HepG2 (cell line): ENCODE data around the gene ZNF541. TPM values are rescaled to one million over a fixed set of nuclear protein-coding genes. Genes with fewer than 3 reads are reported as not detected.
A peak's percentile ranks its signal among the peaks of the same experiment; 100 is the strongest.

ENCODE experiments used
- CENPX ChIP-seq: sonication (generic); formaldehyde crosslinking; IDR thresholded peaks from 2 replicates; pipeline ENCODE4 v1.9.0; 2021; ENCODE audit warnings: mild to moderate bottlenecking, missing genetic modification reagents, moderate library complexity
- CHD4 ChIP-seq: fragments of 200-600 bp; sonication (generic); IDR thresholded peaks from 2 replicates; pipeline ENCODE4 v1.7.0; 2017; ENCODE audit warnings: mild to moderate bottlenecking, low read length, borderline replicate concordance
- KDM1A ChIP-seq: IDR thresholded peaks from 2 replicates; pipeline ENCODE4 v1.6.1; 2016; ENCODE audit warnings: missing compliant biosample characterization
- MBNL3 ChIP-seq: fragments of 250-450 bp; sonication (Bioruptor Pico); conservative IDR thresholded peaks from 2 replicates; pipeline ENCODE4 v1.8.0; 2022; ENCODE audit warnings: mild to moderate bottlenecking, inconsistent platforms
- MEIS2 ChIP-seq: sonication (generic); formaldehyde crosslinking; IDR thresholded peaks from 2 replicates; pipeline ENCODE4 v1.9.0; 2021; ENCODE audit warnings: mild to moderate bottlenecking, missing genetic modification reagents
- MXD4 ChIP-seq: IDR thresholded peaks from 2 replicates; pipeline ENCODE4 v1.6.1; 2016; ENCODE audit warnings: mild to moderate bottlenecking, missing biosample characterization, missing genetic modification reagents
- NCOA1 ChIP-seq: sonication (generic); formaldehyde crosslinking; IDR thresholded peaks from 2 replicates; pipeline ENCODE4 v1.9.0; 2021; ENCODE audit warnings: missing genetic modification reagents
- NKX3-1 ChIP-seq: sonication (generic); formaldehyde crosslinking; IDR thresholded peaks from 2 replicates; pipeline ENCODE4 v1.5.0; 2020; ENCODE audit warnings: missing genetic modification reagents
- NR2C2 ChIP-seq: sonication (generic); formaldehyde crosslinking; IDR thresholded peaks from 2 replicates; pipeline ENCODE4 v1.4.0; 2020; ENCODE audit warnings: missing genetic modification reagents, mild to moderate bottlenecking, moderate library complexity, borderline replicate concordance
- NR2F1 ChIP-seq, 2 experiments: fragments of 450-650 bp in 1 of 2; formaldehyde crosslinking in 1 of 2; IDR thresholded peaks; 2 replicates each; pipeline versions ENCODE4 v1.5.0 to v1.6.1; 2016 to 2020; ENCODE audit warnings: mild to moderate bottlenecking in 1 of 2, missing compliant biosample characterization in 1 of 2, missing genetic modification reagents in 1 of 2, moderate library complexity in 1 of 2
- PCBP1 ChIP-seq: fragments of 200-400 bp; formaldehyde crosslinking; IDR thresholded peaks from 2 replicates; pipeline ENCODE4 v1.6.1; 2017; ENCODE audit warnings: mild to moderate bottlenecking, low read depth, low read length, borderline replicate concordance
- WIZ ChIP-seq: sonication (generic); formaldehyde crosslinking; IDR thresholded peaks from 2 replicates; pipeline ENCODE4 v1.5.1; 2020; ENCODE audit warnings: mild to moderate bottlenecking, missing genetic modification reagents
- ZNF10 ChIP-seq: sonication (generic); formaldehyde crosslinking; IDR thresholded peaks from 2 replicates; pipeline ENCODE4 v1.4.0; 2020; ENCODE audit warnings: mild to moderate bottlenecking, low read depth, missing genetic modification reagents, borderline replicate concordance
- ZNF17 ChIP-seq: sonication (generic); formaldehyde crosslinking; IDR thresholded peaks from 2 replicates; pipeline ENCODE4 v1.5.0; 2020; ENCODE audit warnings: mild to moderate bottlenecking, missing genetic modification reagents
- ZNF253 ChIP-seq: sonication (generic); formaldehyde crosslinking; IDR thresholded peaks from 2 replicates; pipeline ENCODE4 v1.8.0; 2022; ENCODE audit warnings: mild to moderate bottlenecking, missing genetic modification reagents, borderline replicate concordance
- ZNF260 ChIP-seq: sonication (generic); formaldehyde crosslinking; IDR thresholded peaks from 2 replicates; pipeline ENCODE4 v1.4.0; 2020; ENCODE audit warnings: missing genetic modification reagents, low read depth, mild to moderate bottlenecking, borderline replicate concordance
- ZNF333 ChIP-seq: sonication (generic); formaldehyde crosslinking; IDR thresholded peaks from 2 replicates; pipeline ENCODE4 v1.4.0; 2020; ENCODE audit warnings: mild to moderate bottlenecking, missing genetic modification reagents, borderline replicate concordance
- ZNF367 ChIP-seq: sonication (generic); formaldehyde crosslinking; IDR thresholded peaks from 2 replicates; pipeline ENCODE4 v1.4.0; 2020; ENCODE audit warnings: missing genetic modification reagents, borderline replicate concordance
- ZNF75D ChIP-seq: sonication (generic); formaldehyde crosslinking; IDR thresholded peaks from 2 replicates; pipeline ENCODE4 v1.8.1; 2023; ENCODE audit warnings: missing genetic modification reagents, mild to moderate bottlenecking, borderline replicate concordance
- polyA plus RNA-seq, 8 experiments: library from polyadenylated mRNA; depleted of rRNA in 3 of 8; stranded (reverse) in 7 of 8; unstranded in 1 of 8; fragments of >200 nt; fragmentation: Illumina TruSeq in 4 of 8; extraction: Trizol in 4 of 8; gene quantifications; 2 replicates each; pipeline versions ENCODE4 v1.2.1 to v1.2.3, GENCODE V29; 2011 to 2016; ENCODE audit warnings: low read depth in 4 of 8, missing spikeins in 1 of 8, mixed read lengths in 1 of 8; ENCODE audit not compliant: insufficient read depth in 1 of 8
- total RNA-seq, 5 experiments: library from RNA; depleted of rRNA; stranded (reverse); fragments of >200 nt; fragmentation: Illumina TruSeq; extraction: Trizol; gene quantifications; 2 replicates each; pipeline ENCODE4 v1.2.3, GENCODE V29; 2016; ENCODE audit warnings: low read depth in 1 of 5
- TF ChIP-seq, protein P1 (sequence below): sonication (generic); formaldehyde crosslinking; IDR thresholded peaks from 2 replicates; pipeline ENCODE4 v1.4.0; 2020; ENCODE audit warnings: missing genetic modification reagents
- TF ChIP-seq, protein P2 (sequence below): sonication (generic); formaldehyde crosslinking; IDR thresholded peaks from 2 replicates; pipeline ENCODE4 v1.4.0; 2020; ENCODE audit warnings: missing genetic modification reagents, borderline replicate concordance
- TF ChIP-seq, protein P3 (sequence below): sonication (generic); formaldehyde crosslinking; IDR thresholded peaks from 2 replicates; pipeline ENCODE4 v1.5.0; 2020; ENCODE audit warnings: mild to moderate bottlenecking, missing genetic modification reagents, moderate library complexity
- TF ChIP-seq, protein P4 (sequence below): IDR thresholded peaks from 2 replicates; pipeline ENCODE4 v1.6.1; 2018; ENCODE audit warnings: missing genetic modification reagents, mild to moderate bottlenecking, missing compliant biosample characterization

The ZNF541 gene
- total and polyA plus RNA-seq, 2 of the 13 experiments (the other 11 are each of a cell fraction or from before 2014, with no cell fraction given): 0.03 to 0.04 TPM

DNA sequence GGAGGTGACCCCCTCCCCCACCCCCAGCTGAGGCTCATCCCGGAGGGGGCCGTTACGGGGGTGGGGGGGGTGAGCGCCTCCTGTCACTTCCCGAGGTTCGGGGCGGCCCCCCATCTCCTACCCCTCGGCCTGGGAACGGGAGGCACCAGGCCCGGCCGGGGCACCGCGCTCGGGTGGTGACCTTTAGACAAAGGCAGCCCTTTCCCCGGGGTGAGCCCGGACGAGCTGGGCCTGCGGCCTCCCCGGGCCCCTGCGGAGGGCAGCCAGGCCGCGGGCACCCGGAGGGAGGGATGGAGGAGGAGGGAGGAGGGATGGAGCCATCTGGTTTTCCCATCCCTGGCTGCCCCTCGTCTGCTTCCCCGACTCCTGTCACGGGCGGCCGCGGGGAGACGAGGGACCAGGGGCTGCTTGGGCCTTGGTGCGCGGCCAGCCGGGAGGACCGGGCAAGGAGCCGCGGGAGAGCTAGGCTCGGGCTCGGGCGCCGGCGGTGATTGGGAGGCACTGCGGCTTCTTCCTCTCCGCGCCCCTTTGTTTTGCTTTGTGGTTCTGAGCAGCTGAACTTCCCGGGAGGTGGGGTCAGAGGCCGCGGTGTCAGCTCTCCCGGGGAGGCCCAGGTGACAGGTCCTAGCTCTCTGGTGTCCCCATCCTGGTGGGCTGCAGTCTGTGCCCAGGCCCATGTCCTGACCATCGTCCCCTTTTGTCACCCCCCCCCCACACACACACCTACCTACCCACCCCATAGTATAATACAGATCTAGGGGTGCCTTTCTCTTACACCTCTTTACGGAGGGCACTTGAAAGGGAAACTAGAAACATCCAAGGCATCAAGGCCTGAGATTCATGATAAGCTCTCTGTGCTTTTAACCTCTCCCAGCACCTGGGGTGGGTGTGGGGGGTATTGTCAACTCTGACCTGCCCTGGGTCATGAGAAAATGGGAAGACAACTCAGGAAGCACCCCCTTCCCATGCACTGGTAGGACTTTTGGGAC lies 37.3 kb upstream of the ZNF541 start (continued):
- TF ChIP-seq NCOA1 (CRISPR knock-in tag) (no peak), NR2C2 (CRISPR knock-in tag) (peak; percentile 68; the same call in 1 of the 2 replicates), PCBP1 (no peak), ZNF10 (no peak), NR2F1 (CRISPR knock-in tag; IDR thresholded peaks at IDR 0.05) (peak in 1 of 2 experiments; percentile 23; a peak in 1 of 4 replicates), MXD4 (no peak), ZNF367 (0 out of 2 replicates have a peak, but pooled peaks have one; percentile 31), KDM1A (CRISPR knock-in tag) (no peak), MBNL3 (CRISPR knock-in tag) (no peak), WIZ (CRISPR knock-in tag) (no peak), ZNF253 (CRISPR knock-in tag) (no peak), MEIS2 (CRISPR knock-in tag) (peak; percentile 31; the same call in 1 of the 2 replicates), CHD4 (no peak), ZNF333 (no peak), CENPX (CRISPR knock-in tag) (no peak), ZNF75D (no peak), NKX3-1 (CRISPR knock-in tag) (no peak), ZNF260 (CRISPR knock-in tag) (no peak), ZNF17 (CRISPR knock-in tag) (no peak)
- TF ChIP-seq, protein P1, sequence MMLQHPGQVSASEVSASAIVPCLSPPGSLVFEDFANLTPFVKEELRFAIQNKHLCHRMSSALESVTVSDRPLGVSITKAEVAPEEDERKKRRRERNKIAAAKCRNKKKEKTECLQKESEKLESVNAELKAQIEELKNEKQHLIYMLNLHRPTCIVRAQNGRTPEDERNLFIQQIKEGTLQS: no peak
- TF ChIP-seq, protein P2, sequence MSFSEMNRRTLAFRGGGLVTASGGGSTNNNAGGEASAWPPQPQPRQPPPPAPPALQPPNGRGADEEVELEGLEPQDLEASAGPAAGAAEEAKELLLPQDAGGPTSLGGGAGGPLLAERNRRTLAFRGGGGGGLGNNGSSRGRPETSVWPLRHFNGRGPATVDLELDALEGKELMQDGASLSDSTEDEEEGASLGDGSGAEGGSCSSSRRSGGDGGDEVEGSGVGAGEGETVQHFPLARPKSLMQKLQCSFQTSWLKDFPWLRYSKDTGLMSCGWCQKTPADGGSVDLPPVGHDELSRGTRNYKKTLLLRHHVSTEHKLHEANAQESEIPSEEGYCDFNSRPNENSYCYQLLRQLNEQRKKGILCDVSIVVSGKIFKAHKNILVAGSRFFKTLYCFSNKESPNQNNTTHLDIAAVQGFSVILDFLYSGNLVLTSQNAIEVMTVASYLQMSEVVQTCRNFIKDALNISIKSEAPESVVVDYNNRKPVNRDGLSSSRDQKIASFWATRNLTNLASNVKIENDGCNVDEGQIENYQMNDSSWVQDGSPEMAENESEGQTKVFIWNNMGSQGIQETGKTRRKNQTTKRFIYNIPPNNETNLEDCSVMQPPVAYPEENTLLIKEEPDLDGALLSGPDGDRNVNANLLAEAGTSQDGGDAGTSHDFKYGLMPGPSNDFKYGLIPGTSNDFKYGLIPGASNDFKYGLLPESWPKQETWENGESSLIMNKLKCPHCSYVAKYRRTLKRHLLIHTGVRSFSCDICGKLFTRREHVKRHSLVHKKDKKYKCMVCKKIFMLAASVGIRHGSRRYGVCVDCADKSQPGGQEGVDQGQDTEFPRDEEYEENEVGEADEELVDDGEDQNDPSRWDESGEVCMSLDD: peak; percentile 77; the same call in 1 of the 2 replicates
- TF ChIP-seq, protein P3, sequence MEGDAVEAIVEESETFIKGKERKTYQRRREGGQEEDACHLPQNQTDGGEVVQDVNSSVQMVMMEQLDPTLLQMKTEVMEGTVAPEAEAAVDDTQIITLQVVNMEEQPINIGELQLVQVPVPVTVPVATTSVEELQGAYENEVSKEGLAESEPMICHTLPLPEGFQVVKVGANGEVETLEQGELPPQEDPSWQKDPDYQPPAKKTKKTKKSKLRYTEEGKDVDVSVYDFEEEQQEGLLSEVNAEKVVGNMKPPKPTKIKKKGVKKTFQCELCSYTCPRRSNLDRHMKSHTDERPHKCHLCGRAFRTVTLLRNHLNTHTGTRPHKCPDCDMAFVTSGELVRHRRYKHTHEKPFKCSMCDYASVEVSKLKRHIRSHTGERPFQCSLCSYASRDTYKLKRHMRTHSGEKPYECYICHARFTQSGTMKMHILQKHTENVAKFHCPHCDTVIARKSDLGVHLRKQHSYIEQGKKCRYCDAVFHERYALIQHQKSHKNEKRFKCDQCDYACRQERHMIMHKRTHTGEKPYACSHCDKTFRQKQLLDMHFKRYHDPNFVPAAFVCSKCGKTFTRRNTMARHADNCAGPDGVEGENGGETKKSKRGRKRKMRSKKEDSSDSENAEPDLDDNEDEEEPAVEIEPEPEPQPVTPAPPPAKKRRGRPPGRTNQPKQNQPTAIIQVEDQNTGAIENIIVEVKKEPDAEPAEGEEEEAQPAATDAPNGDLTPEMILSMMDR (CRISPR knock-in tag): peak; percentile 51
- TF ChIP-seq, protein P4, sequence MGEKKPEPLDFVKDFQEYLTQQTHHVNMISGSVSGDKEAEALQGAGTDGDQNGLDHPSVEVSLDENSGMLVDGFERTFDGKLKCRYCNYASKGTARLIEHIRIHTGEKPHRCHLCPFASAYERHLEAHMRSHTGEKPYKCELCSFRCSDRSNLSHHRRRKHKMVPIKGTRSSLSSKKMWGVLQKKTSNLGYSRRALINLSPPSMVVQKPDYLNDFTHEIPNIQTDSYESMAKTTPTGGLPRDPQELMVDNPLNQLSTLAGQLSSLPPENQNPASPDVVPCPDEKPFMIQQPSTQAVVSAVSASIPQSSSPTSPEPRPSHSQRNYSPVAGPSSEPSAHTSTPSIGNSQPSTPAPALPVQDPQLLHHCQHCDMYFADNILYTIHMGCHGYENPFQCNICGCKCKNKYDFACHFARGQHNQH (CRISPR knock-in tag): no peak
